ENCODE measurements around the gene SLC46A1. TPM values are rescaled to one million over a fixed set of nuclear protein-coding genes. Genes with fewer than 3 reads are reported as not detected.
"Not testable (repeated sequence)": the region's sequence is repeated elsewhere in the genome, so short reads cannot be mapped to it uniquely, and the experiment has no call there.

SLC46A1 gene
- 1.9 and 2.9 TPM in 2 replicates for total RNA-seq

- DNase-seq, result peak; percentile 35
Observed at GRCh38 chr17:28405632-28406472, at the start of gene SLC46A1. SLC46A1 (minus strand) TSS chr17:28406212; CDS start chr17:28406114, 98 bp downstream.

- DNase-seq, result no peak
Observed at GRCh38 chr17:28449859-28450258, 43.8 kb upstream of the SLC46A1 start.

GRCh38 chr17:28447396-28447760, 41.4 kb upstream of the SLC46A1 start:
- no peak for DNase-seq

GRCh38 chr17:28446716-28447395, 40.8 kb upstream of the SLC46A1 start:
- DNase-seq, result no peak

GRCh38 chr17:28443901-28444638, 38.1 kb upstream of the SLC46A1 start:
- DNase-seq, result no peak

- not testable (repeated sequence) for DNase-seq
Observed at GRCh38 chr17:28434326-28434725, 28.3 kb upstream of the SLC46A1 start.

GRCh38 chr17:28433721-28434120, 27.7 kb upstream of the SLC46A1 start:
- DNase-seq, result no peak

GRCh38 chr17:28427982-28428381, 22.0 kb upstream of the SLC46A1 start:
- not testable (repeated sequence) for DNase-seq

- DNase-seq, result no peak
Observed at GRCh38 chr17:28427371-28427770, 21.4 kb upstream of the SLC46A1 start.

GRCh38 chr17:28426081-28426519, 20.1 kb upstream of the SLC46A1 start:
- peak; percentile 22 for DNase-seq

GRCh38 chr17:28425206-28425605, 19.2 kb upstream of the SLC46A1 start:
- no peak for DNase-seq

GRCh38 chr17:28421787-28422305, 15.8 kb upstream of the SLC46A1 start:
- no peak for DNase-seq

GRCh38 chr17:28416703-28417311, 10.8 kb upstream of the SLC46A1 start:
- DNase-seq, result peak; percentile 81

- no peak for DNase-seq
Observed at GRCh38 chr17:28415886-28416285, 9.9 kb upstream of the SLC46A1 start.

- no peak for DNase-seq
Observed at GRCh38 chr17:28413804-28414203, 7.8 kb upstream of the SLC46A1 start.

- no peak for DNase-seq
Observed at GRCh38 chr17:28412099-28412498, 6.1 kb upstream of the SLC46A1 start.

- no peak for DNase-seq
Observed at GRCh38 chr17:28407974-28408306, 1.9 kb upstream of the SLC46A1 start.

- no peak for DNase-seq
Observed at GRCh38 chr17:28407130-28407973, 1.3 kb upstream of the SLC46A1 start.

- DNase-seq, result no peak
Observed at GRCh38 chr17:28406473-28406814, 432 bp upstream of the SLC46A1 start.

- no peak for DNase-seq
Observed at GRCh38 chr17:28404812-28405570, 1.0 kb downstream of the SLC46A1 start.

GRCh38 chr17:28404461-28404811, 1.6 kb downstream of the SLC46A1 start:
- no peak for DNase-seq

Data from dermis blood vessel endothelial cell (primary cell).